Measurements from ENCODE around the gene LMBRD1.
"Not testable (repeated sequence)": the region's sequence is repeated elsewhere in the genome, so short reads cannot be mapped to it uniquely, and the experiment has no call there.

Gene LMBRD1

DNA sequence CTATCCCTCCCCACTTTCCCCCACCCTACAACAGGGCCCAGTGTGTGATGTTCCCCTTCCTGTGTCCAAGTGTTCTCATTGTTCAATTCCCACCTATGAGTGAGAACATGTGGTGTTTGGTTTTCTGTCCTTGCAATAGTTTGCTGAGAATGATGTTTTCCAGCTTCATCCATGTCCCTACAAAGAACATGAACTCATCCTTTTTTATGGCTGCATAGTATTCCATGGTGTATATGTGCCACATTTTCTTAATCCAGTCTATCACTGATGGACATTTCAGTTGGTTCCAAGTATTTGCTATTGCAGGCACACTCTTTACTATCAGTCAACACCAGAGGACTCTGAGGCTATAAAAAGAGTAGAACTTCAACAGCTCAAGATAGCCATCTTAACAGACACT is 2.0 kb upstream of the LMBRD1 start:
- not testable (repeated sequence) for DNase-seq (ENCODE audit: low read depth, low spot score)

DNA sequence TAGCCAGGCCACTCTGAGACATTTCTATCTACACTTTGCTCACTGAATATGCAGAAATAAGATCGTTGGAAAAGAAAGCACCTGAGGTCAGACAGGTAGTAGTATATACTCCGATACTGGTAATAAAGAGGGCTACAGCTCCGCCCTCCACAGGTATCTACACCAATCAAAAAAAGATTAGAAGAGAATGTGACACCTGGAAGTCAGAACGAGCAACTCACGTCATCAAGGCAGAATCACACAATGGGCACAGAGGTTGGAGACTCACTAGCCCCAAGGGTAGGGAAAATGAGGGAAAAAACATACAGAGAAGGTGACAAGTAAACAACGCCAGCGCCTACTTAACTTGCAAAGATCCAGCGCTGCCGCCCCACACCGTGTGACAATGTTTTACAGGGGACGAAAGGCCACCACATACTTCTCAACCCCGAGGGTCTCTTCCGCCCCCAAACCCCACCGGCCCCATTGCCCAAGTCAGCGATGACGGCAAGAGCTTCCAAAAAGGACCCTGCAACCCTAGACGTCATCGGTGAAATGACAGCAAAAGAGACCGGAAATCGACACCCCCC is 653 bp downstream of the LMBRD1 start:
- DNase-seq (ENCODE audit: low read depth, low spot score): peak; percentile 77

DNA sequence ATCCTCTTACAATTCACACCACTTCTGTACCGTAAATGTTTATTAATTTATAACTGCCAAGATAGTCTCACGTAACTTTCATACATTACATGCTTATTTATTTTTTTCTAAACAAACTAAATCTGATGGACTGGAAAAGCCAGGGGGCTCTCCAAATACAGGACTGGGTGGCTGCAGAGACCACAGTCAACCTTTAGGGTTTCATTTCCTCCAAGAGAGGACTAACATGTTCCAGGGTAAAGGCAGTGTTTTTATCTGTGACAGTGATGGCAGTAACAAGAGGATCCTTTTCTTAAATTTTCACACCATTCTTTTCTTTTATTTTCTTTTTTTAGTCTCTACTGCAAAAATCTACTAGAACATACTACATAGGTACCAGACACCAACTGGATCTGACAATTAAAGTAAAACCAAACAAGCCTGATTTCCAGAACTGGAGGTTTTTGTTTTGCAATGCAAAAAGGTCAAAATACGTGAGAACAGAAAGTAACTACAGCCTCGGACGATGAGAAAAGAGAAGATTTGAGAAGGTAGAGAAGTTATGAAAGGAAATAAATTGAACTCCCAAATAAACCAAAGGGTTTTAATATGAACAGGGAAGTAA is 1.2 kb downstream of the LMBRD1 start:
- no peak for DNase-seq (ENCODE audit: low read depth, low spot score)

DNA sequence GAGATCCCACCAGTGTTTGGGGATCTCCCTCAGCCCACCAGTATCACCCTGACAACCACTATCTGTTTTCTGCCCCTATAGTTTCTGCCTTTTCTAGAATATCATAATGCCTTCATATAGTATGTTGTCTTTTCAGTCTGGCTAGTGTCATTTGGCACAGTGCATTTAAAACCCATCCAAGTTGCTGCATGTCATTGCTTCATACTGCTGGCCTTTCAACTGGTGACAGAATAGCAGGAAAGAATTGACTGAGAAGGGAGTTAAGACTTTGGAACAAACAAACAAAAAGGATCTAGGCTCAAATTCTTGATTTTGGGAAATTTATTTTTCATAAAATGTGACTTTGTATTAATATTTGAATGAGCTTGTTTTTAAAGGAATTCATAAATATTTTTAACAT is 4.5 kb downstream of the LMBRD1 start:
- no peak for DNase-seq (ENCODE audit: low read depth, low spot score)

DNA sequence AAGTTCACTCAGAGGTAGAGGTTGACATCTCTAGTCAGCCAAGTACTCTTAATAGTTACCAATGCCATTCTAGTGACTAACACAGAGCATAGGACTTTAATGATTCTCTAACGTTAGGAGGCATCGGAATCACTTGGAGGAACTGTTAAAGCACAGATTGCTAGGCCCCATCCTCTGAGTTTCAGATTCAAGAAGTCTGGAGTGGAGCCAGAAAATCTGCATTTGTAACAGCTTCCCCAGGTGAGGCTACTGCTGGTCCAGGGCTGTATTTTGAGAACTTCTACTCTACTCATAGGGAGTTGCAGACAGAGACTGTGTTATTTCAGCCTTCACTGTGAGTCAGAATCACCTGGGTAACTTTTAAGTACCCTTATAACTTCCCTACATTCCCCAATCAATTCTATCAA is 5.7 kb downstream of the LMBRD1 start:
- DNase-seq (ENCODE audit: low read depth, low spot score): no peak

DNA sequence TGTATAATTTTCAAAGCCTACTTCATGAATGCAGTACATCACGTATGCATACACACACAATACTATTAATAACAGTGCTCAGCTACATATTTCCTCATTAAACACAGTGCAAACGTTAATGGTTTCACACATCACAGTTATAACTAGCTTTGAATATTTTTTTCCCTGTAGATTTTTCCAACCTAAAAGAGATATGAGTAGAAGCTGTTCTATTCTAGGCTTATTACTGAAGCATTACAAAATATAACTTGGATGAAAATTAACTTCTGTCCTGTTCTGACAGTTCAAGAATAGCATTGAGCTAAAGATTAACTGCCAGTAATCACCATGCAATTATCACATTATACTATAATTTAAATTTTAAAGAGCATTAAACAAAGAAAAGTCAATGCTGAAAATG is 6.2 kb downstream of the LMBRD1 start:
- DNase-seq (ENCODE audit: low read depth, low spot score): no peak

DNA sequence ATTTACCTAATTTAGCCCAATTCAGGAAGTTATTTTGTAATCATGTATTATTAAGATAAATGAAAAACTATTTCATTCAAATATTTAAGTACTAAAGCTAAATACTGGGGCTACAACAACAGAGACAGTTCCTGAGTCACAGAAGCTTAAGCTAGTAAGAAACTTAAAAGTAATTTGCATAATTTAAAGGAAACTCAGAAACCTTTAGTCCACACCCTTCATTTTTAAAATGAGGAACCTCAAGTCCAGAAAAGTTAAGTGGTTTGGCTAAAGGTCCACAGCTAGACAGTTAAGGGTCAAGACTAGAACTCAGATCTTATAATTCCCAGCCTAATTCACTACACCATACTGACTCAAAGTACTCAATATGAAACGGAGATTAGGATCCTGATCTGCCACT is 7.2 kb downstream of the LMBRD1 start:
- DNase-seq (ENCODE audit: low read depth, low spot score): no peak

DNA sequence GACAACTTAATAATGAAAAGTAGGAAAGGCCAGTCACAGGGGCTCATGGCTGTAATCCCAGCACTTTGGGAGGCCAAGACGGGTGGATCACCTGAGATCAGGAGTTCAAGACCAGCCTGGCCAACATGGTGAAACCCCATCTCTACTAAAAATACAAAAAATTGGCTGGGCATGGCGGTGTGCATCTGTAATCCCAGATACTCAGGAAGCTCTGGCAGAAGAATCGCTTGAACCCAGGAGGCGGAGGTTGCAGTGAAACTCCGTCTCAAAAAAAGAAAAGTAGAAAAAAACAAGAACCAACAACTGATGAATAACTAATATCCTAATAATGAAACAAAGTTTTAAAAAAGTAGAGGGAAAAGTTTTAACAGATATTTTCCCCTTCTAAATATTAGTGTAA is 9.4 kb downstream of the LMBRD1 start:
- not testable (repeated sequence) for DNase-seq (ENCODE audit: low read depth, low spot score)

DNA sequence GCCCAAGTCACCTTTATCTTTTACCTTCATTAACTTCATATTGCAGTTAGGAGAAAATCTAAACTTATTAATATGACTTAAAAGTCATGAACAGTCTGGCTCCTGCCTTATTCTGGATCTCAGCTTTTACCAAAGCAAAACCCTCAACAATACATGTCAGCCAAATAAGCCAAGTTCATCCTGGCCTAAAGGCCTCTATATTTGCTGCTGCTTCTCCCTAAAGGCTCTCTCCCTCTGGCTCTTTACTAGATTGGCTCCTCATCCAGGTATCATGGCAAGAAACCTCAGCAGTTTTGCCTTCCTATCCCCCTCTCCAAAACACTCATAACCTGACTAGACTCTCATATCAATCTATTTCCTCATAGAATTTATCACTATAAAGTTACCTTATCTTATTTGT is 11.1 kb downstream of the LMBRD1 start:
- no peak for DNase-seq (ENCODE audit: low read depth, low spot score)

DNA sequence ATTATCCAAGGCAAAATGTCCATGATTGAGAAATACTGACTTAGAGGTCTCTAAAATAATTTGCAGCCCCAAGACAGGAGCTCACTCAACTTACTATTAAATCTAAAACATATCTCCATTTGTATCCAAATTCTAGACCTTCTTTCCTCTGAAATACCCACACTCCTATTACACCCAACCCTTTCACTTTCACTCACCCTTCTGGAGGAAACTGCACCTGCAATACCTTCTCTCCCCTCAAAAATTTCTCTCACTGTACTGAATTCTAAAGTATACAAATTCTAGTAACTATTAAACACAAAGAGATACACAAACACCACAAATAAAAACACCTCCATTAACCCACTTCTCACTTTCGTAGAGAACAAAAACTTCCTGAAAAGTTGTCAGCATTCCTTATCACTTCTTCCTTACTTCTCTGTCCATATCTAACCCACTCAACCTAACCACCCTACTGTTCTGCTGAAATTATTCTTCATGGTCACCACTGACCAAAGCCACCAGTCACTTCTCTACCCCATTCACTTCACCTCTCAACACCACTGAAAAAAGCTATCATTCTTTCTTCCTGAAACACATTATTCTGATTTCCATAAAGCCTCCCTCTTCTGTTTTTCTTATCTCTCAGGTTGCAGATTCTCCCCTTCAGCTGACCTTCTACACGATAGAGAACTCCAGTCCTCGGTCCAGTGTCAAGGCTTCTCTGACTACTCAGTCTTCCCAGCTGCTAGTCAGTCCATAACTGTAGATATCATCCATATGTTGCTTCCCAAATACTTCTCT is 12.0 kb downstream of the LMBRD1 start:
- DNase-seq (ENCODE audit: low read depth, low spot score): no peak

DNA sequence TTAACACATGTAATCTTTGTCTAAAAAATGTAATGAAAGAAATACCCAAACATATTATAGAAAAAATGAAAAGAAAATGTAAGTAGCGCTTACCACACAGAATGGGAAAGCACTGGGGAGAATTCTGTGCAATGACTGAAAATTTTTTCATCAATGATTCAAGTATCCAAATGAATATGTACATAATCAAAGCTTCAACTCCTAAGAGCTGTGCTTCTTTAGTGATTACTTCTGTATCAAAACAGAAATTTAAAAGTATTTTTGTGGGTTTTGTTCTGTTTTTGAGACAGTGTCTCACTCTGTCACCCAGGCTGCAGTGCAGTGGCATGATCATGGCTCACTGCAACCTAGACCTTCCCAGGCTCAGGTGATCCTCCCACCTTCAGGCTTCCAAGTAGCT is 13.7 kb downstream of the LMBRD1 start:
- no peak for DNase-seq (ENCODE audit: low read depth, low spot score)

DNA sequence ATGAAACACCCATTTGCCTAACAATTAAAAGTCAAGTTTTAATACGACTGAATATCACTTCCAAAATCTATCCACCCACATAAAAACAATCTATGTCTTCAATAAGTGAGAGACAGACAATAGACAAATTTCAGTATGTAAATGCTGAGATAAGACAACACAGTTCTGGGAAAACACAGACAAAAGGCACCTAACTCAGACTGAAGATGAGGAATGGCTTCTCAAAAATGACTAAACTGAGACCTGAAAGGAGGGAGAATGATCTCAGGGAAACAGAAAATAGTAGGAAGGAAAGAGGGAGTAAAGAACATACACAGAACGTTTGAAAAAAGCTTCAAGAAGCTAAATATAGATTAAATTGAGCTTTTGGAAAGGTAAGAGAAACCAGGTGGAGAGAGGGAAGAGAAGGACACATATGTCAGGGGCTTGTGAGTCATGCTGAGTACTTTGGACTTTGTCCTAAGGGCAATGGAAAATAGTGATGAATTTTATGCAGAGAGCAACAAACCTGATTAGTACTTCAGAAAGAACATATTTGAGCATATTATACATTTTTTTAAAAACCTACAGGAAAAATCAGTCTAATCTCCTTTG is 16.1 kb downstream of the LMBRD1 start:
- no peak for DNase-seq (ENCODE audit: low read depth, low spot score)

DNA sequence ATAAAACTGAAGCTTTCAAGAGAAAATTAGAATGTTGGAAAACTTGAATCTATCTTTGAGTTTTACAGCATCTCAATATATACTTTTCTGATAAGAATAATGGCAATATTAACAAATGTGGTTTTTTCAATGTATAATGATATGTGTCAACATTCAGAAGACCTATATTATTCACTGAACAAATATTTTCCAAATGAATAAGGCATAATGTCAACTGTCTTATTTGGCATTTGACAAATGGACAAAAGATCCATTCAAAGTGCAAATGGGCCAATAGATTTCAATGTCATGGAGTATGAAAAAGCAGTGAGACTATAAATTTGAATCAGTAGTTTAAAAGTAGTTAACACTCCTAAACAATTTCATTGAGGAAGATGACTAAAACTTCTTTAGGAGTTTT is 20.9 kb downstream of the LMBRD1 start:
- no peak for DNase-seq (ENCODE audit: low read depth, low spot score)

DNA sequence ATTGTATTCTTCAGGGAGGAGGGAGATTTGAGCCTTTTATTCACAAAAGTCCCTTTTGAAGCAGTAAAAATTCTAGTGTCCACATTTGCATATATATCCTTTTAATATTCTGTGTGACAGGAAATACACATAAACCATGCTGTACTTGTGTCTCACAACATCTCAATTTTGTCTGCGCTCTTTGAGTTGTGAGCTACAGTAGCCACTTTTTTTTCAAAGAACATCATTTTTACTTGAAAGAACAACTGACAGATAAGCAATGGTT is 21.3 kb downstream of the LMBRD1 start:
- no peak for DNase-seq (ENCODE audit: low read depth, low spot score)

DNA sequence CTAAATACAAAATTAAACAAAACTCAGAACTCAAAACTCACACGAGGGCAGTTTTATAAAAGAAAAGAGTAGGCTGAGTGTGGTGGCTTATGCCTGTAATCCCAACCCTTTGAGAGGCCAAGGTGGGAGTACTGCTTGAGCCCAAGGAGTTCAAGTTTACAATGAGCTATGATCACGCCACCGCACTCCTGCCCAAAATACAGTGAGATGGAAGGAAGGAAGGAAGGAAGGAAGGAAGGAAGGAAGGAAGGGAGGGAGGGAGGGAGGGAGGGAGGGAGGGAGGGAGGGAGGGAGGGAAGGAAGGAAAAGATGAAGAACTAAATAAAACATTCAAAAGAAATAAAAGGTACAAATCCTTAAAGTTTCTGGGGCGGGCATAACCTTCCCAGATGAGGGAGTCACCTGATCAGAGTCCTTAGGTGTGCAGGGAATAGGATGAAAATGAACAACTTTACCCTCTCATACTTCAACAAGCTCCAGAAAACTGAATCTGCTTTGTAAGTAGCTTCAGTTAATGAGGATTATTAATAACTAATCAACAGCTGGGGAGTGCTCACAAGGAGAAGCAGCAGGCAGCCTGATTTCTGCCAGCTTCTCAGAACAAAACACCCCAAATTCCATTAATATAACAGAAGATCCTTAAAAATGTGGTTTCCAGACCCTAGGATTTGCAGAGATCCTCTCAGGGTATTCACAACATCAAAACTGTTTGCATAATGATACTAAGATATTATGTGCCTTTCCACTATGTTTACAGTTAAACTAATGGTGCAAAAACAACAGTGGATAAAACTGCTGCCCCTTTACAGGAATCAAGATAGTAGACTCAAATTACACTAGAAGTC is 21.8 kb downstream of the LMBRD1 start:
- DNase-seq (ENCODE audit: low read depth, low spot score): no peak

DNA sequence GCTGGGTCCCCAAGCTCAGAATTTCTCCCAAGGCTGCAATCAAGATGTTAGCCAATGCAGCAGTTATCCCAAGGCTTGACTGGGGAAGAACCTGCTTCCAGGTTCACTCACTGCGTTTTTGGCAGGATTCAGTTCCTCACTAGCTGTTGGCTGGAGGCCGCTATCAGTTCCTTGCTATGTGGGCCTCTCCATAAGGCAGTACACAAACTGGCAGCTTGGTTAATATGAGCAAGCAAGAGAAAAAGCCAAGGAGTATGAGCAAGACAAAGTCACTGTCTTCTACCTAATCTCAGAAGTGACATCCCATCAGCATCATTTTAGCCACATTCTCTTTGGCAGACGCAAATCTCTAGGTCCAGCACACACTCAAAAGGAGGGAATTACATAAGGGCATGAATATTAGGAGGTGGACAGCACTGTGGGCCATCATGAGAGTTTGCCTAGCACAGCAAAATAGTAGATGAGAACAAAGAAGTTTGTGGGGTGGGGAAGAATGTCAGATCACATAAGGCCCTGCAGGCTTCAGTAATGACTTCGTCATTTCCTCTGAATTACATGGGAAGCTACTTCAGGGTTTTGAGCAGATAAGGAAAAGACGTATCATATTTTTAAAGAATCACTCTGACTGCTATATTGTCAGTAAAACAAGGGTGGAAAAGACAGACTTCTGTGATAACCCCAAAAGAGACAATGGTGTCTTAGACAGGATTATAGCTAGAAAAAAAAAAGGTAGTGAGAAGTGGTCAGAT is 25.5 kb downstream of the LMBRD1 start:
- DNase-seq (ENCODE audit: low read depth, low spot score): no peak

DNA sequence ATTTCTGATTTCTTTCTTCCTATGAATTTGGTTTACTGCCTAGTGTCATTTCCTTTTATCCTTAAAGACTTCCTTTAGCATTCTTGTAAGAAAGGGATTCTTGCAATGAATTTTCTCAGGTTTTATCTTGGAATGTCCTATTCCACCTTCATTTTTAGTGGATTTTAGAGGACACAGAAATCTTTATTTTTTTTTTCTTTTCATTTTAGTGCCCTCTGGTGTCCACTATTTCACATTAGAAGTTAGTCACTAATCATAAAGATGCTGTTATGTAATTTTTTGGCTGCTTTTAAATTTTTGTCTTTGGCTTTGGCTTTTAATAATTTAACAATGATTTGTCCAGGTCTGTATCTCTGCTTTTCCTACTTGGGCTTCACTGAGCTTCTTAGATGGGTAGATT is 28.1 kb downstream of the LMBRD1 start:
- no peak for DNase-seq (ENCODE audit: low read depth, low spot score)

DNA sequence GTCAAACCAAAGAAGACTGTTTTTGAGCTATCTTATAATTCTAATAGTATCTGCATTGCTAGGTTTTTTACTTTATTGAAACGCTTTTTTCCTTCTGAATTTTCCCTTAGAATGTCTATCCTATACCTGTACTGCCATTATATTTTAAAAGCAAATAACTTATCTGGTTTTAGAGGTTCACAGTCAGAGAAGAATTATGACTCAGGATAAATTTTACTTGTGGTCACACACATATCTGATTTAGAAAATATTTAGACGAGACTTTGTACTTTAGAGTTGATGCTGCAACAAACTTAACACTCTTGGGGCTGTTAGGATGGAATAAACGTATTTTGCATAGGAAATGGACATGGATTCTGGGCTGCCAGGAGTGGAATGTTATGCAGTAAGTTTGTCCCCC is 33.0 kb downstream of the LMBRD1 start:
- no peak for DNase-seq (ENCODE audit: low read depth, low spot score)

DNA sequence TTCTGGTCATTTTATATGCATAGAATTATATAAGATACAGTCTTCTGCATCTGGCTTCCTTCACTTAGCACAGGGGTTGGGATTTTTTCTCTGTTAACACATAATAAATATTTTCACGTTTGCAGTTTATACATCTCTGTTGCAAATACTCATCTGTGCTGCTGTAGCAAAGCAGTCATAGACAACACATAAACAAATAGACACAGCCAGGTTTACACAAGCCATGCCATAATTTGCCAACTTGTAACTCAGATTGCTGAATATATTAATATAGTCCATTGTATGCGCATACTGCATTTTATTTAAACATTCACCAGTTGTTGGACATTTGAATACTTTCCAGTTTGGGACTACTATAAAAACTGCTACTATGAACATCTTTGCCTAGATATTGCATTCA is 35.0 kb downstream of the LMBRD1 start:
- no peak for DNase-seq (ENCODE audit: low read depth, low spot score)

DNA sequence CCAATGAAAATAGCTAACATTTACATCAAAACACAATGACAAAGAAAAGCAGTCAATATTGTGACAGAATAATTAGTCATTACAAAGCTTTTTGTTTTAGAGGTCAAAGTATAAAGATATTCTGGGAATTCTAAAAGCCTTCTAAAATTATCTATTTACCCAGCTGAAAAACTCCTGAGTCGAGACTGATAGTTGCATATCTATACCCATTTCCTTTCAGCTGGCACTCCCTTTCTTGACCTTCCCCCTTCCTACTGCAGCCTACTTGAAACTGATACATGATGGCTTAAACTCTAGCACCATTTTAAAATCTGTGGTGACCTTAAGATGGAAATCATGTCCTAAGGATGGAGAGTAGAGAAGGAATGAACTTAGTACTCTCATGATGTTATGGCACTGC is 38.6 kb downstream of the LMBRD1 start:
- no peak for DNase-seq (ENCODE audit: low read depth, low spot score)

DNA sequence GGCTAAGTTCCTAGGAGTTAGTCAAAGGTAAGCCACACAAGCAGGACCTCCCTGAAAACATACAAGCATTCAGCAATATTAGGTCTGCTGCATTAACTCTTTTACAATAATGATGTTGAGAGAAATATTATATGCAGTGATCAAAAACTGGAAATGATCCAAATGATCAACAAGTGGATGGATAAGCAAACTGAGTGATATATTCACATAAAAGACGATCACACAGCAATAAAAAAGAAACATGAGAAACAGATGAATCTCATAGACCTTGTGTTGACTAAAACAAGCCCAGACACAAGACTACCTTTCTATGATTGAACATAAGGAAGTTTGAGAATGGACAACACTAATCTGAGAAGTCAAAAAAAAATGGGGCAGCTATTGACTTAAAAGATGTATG is 39.9 kb downstream of the LMBRD1 start:
- DNase-seq (ENCODE audit: low read depth, low spot score): no peak

DNA sequence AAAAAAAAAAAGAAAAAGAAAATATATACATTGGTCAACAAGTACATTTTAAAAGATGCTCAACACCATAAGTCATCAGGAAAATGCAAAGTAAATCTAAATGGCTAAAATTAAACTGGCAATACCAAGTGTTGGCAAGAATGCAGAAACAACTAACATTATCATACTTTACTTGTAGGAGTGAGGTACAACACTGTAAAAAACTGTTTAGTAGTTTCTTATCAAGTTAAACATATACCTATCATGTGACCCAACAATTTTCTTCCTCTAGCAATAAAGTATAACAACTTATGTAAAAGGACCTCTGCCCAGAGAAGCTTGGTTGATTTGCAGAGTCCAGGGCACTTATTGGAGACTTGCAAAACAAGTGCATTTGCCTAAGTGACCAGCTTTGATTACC is 40.4 kb downstream of the LMBRD1 start:
- no peak for DNase-seq (ENCODE audit: low read depth, low spot score)
